Fibroblast of peridontal ligament (primary cell): Measurements from ENCODE around the gene KDM4B.
"Not testable (repeated sequence)": the region's sequence is repeated elsewhere in the genome, so short reads cannot be mapped to it uniquely, and the experiment has no call there.

Source experiments
- DNase-seq: peaks from one replicate; pipeline ENCODE4 v3.0.0-alpha.2; 2010; ENCODE audit errors: extremely low read depth

Gene KDM4B

DNA sequence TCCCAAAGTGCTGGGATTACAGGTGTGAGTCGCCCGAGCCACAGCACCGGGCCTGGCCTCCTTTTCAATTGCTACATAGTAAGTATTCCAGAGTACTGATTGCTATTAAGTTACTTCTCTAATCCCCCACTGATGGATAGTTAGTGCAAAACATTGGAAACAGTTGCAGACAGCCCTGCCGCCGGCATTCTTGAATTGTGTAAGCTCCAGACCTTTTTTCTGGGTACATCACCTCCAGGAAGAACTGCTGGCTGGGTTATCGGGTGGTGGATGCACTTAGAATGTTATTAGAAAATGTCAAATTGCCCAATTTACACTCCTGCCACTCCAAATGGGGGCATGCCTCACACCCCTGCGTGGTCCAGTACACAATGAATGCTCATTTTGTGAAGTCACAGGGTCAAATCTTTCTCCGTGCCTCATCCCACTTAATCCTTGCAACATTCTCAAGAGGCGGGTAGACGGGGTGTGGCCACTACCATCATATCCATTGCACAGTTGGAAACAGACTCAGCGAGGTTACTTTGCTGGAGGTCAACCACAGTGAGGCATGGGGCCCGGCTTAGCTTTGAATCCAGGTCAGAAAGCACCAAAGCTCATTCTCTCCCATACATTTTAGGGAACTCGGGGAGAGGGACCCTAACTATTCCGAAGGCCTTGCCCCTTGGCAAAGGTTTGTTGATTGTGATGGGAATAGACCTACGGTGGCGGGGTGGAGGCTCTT is 1.0 kb upstream of the KDM4B start:
- DNase-seq: peak; percentile 56

GRCh38 chr19:4969292-4969771 is 419 bp downstream of the KDM4B start:
- no peak for DNase-seq

GRCh38 chr19:4969772-4970531 is 1.0 kb downstream of the KDM4B start:
- DNase-seq: peak; percentile 18

- DNase-seq: peak; percentile 13
These were observed 1.9 kb downstream of the KDM4B start for GRCh38 chr19:4970558-4971423.

DNA sequence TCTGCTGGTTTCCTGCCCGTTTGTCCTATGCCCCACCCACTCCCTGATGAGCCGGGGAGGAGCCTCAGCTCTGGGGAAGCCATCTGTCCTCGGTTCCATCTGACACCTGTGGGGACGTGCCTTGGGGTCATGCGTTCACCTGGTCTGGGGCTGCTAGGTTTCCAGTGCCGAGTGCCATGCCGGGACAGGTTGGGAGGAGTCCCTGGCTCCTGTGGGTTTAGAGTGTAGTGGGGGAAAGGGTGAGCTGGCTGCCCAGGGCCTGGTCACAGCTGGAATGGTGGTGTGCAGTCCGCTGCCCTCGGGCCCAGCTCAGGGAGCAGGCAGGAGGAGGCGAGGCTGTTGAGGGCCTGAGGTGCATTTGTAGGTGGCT is 2.5 kb downstream of the KDM4B start:
- DNase-seq: no peak

GRCh38 chr19:4971816-4972495 is 3.0 kb downstream of the KDM4B start:
- no peak for DNase-seq

- peak; percentile 41 for DNase-seq
These were observed 3.8 kb downstream of the KDM4B start for GRCh38 chr19:4972509-4973230.

DNA sequence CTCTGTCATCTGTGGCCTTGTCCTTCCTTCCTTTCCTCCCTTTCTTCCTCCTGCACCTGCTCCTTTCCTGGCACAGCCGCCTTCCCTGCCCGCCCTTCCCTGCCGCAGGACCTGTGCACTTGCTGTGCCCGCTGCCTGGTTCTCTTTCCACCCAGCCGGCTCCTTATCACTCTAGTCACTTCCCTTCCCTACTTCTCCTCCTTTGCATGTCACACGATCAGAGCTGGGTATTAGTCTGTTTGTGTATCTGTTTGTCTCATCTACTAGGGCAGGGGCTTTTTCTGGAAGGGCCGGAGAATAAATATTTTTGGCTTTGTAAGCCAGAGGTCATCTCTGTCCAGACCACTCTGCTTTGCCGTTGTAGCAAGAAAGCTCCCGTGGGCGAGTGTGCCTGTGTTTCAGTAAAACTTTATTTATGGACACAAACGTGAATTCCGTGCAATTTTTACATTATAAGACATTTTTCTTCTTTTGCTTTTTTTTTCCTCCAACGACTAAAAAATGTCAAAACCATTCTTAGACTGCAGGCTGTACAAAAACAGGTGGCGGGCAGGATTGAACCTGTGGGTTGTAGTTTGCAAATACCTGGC is 6.1 kb downstream of the KDM4B start:
- DNase-seq: no peak

DNA sequence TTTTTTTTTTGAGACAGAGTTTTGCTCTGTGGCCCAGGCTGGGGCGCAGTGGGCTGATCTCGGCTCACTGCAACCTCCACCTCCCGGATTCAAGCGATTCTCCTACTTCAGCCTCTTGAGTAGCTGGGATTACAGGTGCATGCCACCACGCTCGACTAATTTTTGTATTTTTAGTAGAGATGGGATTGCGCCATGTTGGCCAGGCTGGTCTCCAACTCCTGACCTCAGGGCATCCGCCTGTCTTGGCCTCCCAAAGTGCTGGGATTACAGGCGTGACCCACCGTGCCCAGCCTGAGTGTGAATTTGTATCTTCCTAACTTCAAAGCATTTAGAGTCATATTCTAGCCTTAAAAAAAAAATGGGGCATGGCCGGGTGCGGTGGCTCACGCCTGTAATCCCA is 6.7 kb downstream of the KDM4B start:
- DNase-seq: not testable (repeated sequence)

GRCh38 chr19:4976401-4977298 is 7.7 kb downstream of the KDM4B start:
- DNase-seq: peak; percentile 91

DNA sequence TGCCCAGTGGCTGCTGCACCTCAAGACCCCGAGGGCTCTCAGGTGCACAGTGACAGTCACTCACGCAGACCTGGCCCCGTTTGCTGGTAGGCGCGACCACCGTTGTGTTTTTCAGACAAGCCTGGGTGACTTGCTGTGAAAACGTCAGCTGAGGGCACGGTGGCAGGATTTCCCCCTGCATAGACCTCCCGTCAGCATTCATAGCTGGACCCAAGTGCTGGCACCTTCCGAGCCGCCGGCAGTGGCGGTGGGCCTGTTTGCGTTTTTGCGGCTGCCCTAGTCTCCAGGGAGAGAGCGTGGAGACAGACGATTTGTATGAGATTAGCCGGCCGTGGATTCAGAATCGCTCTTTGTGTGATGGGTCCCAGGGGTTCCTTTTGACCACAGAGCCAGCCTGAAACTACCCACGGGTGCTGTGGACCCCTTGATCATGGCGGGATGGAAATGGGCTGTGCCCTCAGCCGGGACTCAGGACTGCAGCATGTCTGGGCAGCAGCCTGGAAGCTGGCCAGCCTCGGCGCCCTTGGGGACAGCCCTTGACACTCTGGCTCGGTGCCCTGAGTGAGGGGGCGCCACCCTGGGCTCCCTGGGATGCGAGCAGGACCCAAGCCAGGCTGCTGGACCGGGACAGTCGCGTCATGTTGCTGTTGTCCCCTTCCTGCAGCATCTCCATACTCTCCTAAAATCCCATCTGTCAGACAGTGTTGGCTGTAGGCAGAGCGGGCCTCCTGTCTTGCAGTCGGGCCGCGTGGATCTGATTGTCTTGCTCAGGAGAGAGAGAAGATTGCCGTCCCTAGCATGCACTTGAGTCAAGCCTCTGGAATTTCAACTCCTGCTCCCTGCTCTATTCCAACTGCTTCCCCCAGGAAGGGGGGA is 8.6 kb downstream of the KDM4B start:
- DNase-seq: peak; percentile 86

GRCh38 chr19:4979211-4979807 is 10.4 kb downstream of the KDM4B start:
- no peak for DNase-seq

- no peak for DNase-seq
These were observed 11.2 kb downstream of the KDM4B start for GRCh38 chr19:4980067-4980466.

GRCh38 chr19:4980838-4981680 is 12.1 kb downstream of the KDM4B start:
- no peak for DNase-seq

DNA sequence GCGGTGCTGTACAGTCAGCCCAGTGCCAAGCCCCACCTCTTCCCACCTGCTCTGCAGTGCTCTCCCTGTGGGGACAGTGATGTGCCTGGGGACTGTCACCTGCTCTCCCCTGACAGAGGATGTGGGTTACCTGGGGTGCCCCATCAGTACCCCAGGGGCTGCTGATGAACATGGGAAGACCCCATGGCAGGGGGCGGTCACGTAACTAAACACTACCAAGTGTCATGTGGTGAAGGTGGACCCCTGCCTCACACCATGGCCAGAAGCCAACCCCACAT is 12.7 kb downstream of the KDM4B start:
- no peak for DNase-seq

- DNase-seq: no peak
These were observed 14.6 kb downstream of the KDM4B start for GRCh38 chr19:4983346-4984105.

GRCh38 chr19:4984106-4984380 is 15.1 kb downstream of the KDM4B start:
- DNase-seq: no peak
